IPS-15b (cell line): ENCODE measurements around the gene CDC34.

Experiments used
- H3K27me3 ChIP-seq: one replicate; pipeline ENCODE4 v1.6.1; 2013; ENCODE audit warnings: low read length; ENCODE audit not compliant: control insufficient read depth, insufficient read depth
- H3K36me3 ChIP-seq: one replicate; pipeline ENCODE4 v1.6.1; 2013; ENCODE audit warnings: low read length; ENCODE audit not compliant: control insufficient read depth, insufficient read depth
- H3K4me1 ChIP-seq: one replicate; pipeline ENCODE4 v1.6.1; 2013; ENCODE audit warnings: mild to moderate bottlenecking, low read length; ENCODE audit not compliant: control insufficient read depth, insufficient read depth
- H3K4me3 ChIP-seq: one replicate; pipeline ENCODE4 v1.5.1; 2013; ENCODE audit warnings: low read depth, low read length
- H3K9ac ChIP-seq: one replicate; pipeline ENCODE4 v1.6.1; 2013; ENCODE audit warnings: low read depth, mild to moderate bottlenecking, low read length
- H3K9me3 ChIP-seq: one replicate; pipeline ENCODE4 v1.6.1; 2013; ENCODE audit warnings: mild to moderate bottlenecking, low read length; ENCODE audit not compliant: control insufficient read depth, insufficient read depth

The CDC34 gene

DNA sequence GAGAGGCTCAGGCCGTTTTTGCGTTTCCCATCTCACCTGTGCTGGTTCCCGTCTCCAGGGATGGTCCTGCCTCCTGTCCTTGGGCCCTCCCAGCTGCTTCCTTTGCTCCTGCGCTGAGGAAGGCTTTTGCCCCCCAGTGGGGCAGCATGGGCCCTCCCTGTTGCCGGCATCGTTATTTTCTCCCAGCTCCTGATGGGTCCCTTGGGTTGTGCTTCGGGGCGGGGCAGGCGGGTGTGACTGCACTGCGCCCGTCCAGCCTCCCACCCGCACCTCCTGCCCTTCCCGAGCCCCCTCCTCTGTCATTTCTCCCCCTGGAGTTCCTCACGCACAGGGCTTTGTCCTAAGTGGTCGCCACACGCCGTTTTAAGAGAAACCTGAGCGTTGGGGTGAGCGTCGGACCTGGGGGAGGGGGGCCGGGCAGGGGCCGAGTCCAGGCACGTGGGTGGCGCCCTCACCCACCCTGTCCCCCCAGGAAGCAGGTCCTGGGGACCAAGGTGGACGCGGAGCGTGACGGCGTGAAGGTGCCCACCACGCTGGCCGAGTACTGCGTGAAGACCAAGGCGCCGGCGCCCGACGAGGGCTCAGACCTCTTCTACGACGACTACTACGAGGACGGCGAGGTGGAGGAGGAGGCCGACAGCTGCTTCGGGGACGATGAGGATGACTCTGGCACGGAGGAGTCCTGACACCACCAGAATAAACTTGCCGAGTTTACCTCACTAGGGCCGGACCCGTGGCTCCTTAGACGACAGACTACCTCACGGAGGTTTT, 9.5 kb downstream of the CDC34 start:
- Histone ChIP-seq H3K4me3 (no peak overlapping the region), H3K9me3 (no peaks in the 10 kb centered on the region), H3K9ac (no peak overlapping the region), H3K36me3 (peaks cover 45% of the 10 kb centered on the region), H3K4me1 (no peaks in the 10 kb centered on the region), H3K27me3 (no peaks in the 10 kb centered on the region)

DNA sequence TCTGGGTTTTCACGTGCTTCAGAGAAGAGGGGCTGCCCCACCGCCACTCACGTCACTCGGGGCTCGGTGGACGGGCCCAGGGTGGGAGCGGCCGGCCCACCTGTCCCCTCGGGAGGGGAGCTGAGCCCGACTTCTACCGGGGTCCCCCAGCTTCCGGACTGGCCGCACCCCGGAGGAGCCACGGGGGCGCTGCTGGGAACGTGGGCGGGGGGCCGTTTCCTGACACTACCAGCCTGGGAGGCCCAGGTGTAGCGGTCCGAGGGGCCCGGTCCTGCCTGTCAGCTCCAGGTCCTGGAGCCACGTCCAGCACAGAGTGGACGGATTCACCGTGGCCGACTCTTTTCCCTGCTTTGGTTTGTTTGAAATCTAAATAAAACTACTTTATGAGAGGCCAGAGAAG, 10.1 kb downstream of the CDC34 start:
- no peak overlapping the region for H3K9ac ChIP-seq
- H3K9me3 ChIP-seq = no peaks in the 10 kb centered on the region
- H3K36me3 ChIP-seq = peaks cover 38% of the 10 kb centered on the region
- H3K4me1 ChIP-seq = no peaks in the 10 kb centered on the region
- H3K4me3 ChIP-seq = no peak overlapping the region
- H3K27me3 ChIP-seq = no peaks in the 10 kb centered on the region

DNA sequence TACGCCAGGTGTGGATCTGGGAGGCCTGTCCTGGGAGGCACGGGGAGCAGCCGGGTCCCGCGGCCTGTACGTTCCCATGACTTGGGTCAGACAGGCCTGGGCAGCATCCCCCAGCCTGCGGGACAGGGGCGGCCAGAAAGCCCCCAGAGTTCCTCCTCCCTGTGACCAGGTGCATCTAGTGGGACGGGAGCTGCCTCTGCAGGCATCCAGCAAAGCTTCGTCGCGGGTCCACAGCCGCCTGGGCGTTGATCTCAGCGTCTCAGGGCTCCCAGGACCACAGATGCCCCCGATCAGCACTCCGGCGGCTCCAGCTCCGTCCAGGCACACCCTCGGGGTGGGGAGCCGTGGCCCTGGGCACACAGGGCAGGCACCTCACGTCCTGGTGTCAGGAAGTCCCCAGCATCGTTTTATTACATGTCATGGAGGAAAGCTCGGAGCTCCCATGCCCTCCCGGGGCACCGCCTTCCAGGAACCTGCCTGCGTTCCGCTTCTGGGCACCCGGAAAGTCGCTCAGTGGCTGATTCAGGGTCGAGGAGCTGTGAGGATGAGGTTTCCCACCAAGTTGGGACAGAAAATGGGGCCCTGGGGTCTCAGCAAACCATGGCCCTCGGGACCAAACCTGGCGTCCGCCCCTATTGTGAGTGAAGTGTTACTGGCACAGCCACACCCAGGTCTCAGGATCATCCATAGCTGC, 10.8 kb downstream of the CDC34 start:
- Histone ChIP-seq H3K9me3 (no peaks in the 10 kb centered on the region), H3K27me3 (no peaks in the 10 kb centered on the region), H3K4me3 (no peak overlapping the region), H3K4me1 (no peaks in the 10 kb centered on the region), H3K9ac (no peak overlapping the region), H3K36me3 (peaks cover 35% of the 10 kb centered on the region)

DNA sequence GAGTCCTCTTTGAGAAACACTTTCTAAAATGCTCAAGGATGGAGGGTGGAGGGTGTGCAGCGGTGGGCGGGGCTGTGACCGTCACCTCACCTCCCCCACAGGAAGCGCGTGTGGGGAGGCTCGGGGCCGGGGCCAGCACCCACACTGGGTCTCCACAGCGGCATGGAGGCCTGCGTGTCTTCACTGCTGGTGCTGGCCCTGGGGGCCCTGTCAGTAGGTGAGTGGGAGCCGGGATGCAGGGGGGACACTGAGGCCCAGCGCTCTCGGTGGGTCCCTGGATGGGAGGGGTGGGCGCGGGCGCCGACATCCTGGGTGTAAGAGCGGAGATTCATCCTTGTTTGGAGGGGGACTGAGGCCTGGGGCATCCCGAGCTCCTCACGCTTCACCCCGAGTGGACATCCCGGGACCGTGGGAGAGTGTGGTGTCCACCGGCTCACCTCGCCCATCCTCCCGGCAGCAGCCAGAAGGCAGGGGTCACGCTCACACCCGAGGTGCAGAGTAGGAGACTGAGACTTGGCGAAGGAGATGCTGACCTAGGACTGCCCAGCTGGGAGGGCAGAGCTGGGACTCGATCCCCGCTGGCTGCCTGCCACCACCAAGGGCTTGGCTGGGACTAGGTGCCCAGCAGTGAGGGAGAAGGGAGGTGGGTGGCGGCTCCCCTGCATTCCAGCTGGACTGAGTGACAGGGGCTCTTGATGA, 12.5 kb downstream of the CDC34 start, which contains the start of gene GZMM:
Gene GZMM, plus strand, starts transcription at position 144 of the 699 bp plus-strand sequence. Its CDS starts 19 bp downstream, at position 163.
- no peak within 1 kb of the TSS for H3K9ac ChIP-seq
- no peaks in the 10 kb centered on the region for H3K4me1 ChIP-seq
- H3K9me3 ChIP-seq = no peaks in the 10 kb centered on the region
- H3K4me3 ChIP-seq = no peak within 1 kb of the TSS
- no peaks in the 10 kb centered on the region for H3K27me3 ChIP-seq
- H3K36me3 ChIP-seq = peaks cover 23% of the 10 kb centered on the region

DNA sequence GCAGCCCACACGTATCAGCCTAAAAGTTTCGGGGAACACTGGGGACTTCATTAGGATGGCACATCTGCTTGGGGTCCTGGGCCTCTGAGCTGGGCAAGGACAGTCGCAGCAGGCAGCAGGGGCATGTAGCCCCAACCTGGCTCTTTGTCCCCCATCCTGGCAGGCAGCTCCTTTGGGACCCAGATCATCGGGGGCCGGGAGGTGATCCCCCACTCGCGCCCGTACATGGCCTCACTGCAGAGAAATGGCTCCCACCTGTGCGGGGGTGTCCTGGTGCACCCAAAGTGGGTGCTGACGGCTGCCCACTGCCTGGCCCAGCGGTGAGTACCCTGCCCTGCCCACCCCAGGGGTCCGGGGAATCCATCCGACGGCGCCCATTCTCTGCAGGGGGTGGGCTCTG, 15.6 kb downstream of the CDC34 start:
- Histone ChIP-seq H3K9me3 (no peaks in the 10 kb centered on the region), H3K36me3 (peaks cover 6% of the 10 kb centered on the region), H3K9ac (no peak overlapping the region), H3K4me3 (no peak overlapping the region), H3K27me3 (no peaks in the 10 kb centered on the region), H3K4me1 (no peaks in the 10 kb centered on the region)

DNA sequence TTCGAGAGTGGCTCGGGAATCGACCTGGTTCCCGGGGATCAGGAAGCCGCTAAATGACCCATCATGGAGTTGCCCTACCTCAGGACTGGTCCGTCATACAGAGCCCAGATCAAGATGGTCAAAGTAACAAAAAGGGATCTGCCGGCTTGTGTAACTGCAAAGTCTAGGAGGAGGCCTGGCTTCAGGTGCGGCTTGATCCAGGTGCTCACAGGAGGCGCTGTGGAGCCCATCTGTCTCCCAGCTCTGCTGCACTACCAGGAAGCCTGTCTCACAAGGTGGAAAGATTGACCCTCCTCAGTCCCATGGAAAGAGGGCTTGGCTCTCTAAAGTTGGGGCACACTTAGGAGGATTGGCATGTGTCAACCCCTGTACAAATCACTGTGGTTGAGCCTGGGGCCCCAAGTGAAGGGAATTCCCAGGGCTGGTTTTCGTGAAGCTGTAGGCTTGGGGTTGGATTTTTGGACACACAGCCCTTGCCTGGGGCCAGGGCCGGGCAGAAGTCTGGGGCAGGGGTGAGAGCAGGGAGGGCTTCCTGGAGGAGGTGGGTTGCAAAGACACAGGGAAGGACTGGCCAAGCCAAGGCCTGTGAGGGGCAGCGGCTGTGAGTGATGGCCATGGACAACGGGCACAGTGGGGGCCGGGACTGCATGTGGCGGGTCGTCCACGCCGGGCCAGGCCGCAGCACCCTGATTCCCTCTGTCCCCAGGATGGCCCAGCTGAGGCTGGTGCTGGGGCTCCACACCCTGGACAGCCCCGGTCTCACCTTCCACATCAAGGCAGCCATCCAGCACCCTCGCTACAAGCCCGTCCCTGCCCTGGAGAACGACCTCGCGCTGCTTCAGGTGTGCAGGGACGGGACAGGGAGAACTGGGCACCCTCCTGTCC, 16.5 kb downstream of the CDC34 start:
- Histone ChIP-seq H3K4me1 (no peaks in the 10 kb centered on the region), H3K9ac (no peak overlapping the region), H3K27me3 (no peaks in the 10 kb centered on the region), H3K36me3 (no peaks in the 10 kb centered on the region), H3K9me3 (no peaks in the 10 kb centered on the region), H3K4me3 (no peak overlapping the region)

DNA sequence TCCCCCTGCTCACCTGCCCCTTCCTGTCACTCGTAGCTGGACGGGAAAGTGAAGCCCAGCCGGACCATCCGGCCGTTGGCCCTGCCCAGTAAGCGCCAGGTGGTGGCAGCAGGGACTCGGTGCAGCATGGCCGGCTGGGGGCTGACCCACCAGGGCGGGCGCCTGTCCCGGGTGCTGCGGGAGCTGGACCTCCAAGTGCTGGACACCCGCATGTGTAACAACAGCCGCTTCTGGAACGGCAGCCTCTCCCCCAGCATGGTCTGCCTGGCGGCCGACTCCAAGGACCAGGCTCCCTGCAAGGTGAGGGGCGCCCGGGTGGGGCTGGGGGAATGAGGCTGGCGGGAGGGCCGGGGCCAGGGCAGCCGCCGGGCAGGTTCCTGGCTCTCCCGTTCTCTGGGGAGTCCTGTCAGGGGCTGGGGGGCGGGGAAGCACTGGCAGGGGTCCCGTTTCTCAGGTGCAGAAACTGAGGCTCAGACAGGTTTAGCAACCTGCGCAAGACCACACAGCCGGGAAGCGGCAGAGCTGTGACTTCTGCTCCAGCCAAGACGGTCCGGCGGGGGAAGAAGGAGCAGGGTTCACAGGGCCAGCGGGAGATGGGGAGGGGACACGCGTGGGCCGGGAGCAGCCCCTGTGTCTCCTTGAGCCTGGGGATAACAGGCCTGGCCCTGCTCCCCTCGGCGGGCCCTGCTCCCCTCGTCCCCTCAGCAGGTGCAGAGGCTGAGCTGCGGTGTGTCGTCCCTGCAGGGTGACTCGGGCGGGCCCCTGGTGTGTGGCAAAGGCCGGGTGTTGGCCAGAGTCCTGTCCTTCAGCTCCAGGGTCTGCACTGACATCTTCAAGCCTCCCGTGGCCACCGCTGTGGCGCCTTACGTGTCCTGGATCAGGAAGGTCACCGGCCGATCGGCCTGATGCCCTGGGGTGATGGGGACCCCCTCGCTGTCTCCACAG, 17.6 kb downstream of the CDC34 start:
- H3K4me3 ChIP-seq = no peak overlapping the region
- no peaks in the 10 kb centered on the region for H3K27me3 ChIP-seq
- H3K9ac ChIP-seq = no peak overlapping the region
- H3K9me3 ChIP-seq = no peaks in the 10 kb centered on the region
- no peaks in the 10 kb centered on the region for H3K4me1 ChIP-seq
- no peaks in the 10 kb centered on the region for H3K36me3 ChIP-seq

DNA sequence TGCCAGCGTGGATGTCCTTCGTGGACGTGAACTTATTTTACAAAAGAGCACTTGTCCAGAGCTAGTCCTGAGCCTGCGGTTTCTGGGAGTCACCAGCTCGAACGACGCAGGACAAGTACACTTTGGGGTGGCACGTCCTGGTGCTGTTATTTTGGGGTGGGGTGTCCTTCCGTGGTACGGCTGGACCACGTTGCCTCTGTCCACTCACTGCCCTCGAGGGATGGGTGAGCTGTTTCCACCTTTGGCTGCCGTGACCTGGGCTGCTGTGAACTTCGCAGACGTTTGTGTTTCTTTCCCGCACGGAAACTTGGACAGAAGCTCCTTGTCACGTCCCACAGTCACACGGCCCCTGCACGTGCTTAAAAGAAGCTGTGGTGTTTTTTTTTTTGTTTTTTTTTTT, 23.3 kb downstream of the CDC34 start:
- H3K4me1 ChIP-seq = no peaks in the 10 kb centered on the region
- no peaks in the 10 kb centered on the region for H3K27me3 ChIP-seq
- H3K9ac ChIP-seq = no peak overlapping the region
- H3K4me3 ChIP-seq = no peak overlapping the region
- H3K36me3 ChIP-seq = no peaks in the 10 kb centered on the region
- no peaks in the 10 kb centered on the region for H3K9me3 ChIP-seq

DNA sequence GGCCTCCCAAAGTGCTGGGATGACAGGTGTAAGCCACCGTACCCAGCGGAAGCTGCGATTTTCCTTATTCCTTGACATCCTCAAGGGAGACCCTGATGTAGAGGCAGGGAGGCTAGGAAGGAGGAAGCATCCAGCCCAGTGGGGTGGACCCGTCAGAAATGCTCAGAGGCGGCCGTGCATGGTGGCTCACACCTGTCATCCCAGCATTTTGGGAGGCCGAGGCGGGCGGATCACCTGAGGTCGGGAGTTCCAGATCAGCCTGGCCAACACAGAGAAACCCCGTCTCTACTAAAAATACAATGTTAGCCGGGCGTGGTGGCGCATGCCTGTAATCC, 23.9 kb downstream of the CDC34 start:
- H3K36me3 ChIP-seq = no peaks in the 10 kb centered on the region
- no peaks in the 10 kb centered on the region for H3K4me1 ChIP-seq
- H3K9me3 ChIP-seq = no peaks in the 10 kb centered on the region
- no peak overlapping the region for H3K4me3 ChIP-seq
- H3K9ac ChIP-seq = no peak overlapping the region
- no peaks in the 10 kb centered on the region for H3K27me3 ChIP-seq

DNA sequence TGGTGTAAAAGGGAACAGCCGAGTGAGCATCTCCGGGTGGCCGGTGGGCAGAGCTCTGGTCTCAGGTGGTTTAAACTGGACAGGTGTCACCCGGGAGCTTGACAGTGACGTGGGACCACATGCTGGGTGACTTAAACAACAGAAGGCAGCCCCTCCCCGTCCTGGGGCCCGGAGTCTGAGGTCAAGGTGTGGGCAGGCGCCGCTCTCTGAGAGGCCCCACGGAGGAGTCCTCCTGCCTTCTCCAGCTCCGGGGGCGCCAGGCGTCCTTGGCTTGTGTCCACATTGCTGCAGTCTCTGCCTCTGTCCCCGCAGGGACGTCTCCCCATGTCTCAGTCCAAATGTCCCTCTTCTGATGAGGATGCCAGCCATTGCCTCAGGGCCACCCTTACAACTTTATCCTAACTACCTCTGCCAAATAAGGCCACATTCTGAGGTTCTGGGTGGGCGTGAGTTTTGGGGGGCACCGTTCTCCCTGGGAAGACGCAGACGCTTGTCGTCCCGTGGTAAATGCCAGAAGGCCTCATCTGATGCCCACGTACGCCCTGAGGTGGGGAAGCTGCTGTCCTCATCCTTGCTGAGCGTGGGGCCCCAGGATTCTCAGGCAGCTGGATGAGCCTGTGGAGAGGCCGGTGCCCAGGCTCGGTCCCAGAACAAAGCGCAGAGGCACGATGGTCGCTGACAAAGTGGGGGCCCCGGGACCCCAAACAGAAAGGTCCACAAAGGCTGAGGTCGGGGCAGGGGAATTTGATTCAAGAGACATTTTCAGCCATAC, 25.2 kb downstream of the CDC34 start:
- H3K4me3 ChIP-seq = no peak overlapping the region
- no peaks in the 10 kb centered on the region for H3K9me3 ChIP-seq
- H3K9ac ChIP-seq = no peak overlapping the region
- no peaks in the 10 kb centered on the region for H3K27me3 ChIP-seq
- no peaks in the 10 kb centered on the region for H3K4me1 ChIP-seq
- no peaks in the 10 kb centered on the region for H3K36me3 ChIP-seq
